T-helper 1 cell treated with Interleukin-12 subunit alpha and Interleukin-12 subunit beta and Interleukin-4 antibody, amounts not matched to agents 30 ng/mL and 1 ng/mL, for 36 hours (primary cell): ENCODE data around the gene DTNB. TPM values are rescaled to one million over a fixed set of nuclear protein-coding genes. Genes with fewer than 3 reads are reported as not detected.
"Not testable (repeated sequence)": the region's sequence is repeated elsewhere in the genome, so short reads cannot be mapped to it uniquely, and the experiment has no call there.

Experiments used
- intact Hi-C: fragments of 100-400 bp; cut with micrococcal nuclease; formaldehyde crosslinking; loops from one replicate; pipeline ENCODE4 v1.15.1; 2024
- total RNA-seq: library from RNA; stranded (reverse); gene quantifications from 2 replicates; pipeline ENCODE4 v1.2.3, GENCODE V29; 2022

The DTNB gene
- total RNA-seq, 1 donor from 2014 or later: 28.9 TPM

DNA sequence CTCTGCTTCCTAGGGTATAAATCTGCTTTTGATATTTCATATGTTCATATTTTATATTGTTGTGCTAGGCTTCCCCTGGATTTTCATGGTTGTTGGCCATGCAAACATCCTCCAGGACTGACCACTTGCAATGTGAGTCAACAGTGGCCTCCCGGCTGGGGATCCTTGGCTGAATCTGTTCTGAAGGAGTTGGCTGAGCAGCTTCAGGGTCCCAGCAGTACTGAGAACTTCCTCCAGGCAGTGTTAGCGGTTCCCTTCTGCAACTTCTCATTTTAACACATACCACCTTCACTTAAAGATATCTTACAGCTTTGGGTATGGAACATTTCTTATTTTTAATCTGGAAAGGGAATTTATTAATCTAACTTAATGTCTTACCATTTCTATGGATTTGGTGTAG, 122.1 kb downstream of the DTNB start:
- intact Hi-C loops: no loop called here

DNA sequence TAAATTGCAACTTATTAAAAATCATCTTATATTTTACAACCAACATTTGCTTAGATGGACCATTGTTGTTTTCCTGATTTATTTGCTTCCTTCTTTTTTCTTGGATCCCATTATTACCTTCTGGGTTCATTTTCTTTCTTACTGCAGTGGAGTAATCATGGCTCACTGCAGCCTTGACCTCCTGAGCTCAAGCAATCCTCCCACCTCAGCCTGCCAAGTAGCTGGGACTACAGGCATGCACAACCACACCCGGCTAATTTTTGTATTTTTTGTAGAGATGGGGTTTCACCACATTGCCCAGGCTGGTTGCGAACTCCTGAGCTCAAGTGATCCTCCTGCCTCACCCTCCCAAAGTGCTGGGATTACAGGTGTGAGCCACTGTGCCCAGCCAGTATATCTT, 123.8 kb downstream of the DTNB start:
- intact Hi-C loops: not testable (repeated sequence)

DNA sequence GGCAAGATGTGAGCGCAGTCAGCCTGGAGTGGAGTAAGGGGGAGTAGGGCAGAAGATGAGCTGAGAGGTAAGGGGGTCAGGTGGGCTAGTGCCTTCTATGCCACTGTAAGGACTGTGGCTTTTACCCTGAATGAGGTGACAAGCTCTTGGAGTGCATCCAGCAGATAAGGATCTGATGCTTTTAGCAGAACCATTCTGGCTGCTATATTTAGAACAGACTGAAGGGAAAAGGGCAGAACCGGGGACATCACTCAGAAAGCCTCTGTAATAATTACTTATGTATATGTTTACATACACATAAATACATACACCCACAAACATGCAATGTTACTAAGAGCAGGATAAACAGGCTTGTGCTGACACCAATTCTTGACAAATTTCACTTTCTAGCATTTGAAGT, 124.8 kb downstream of the DTNB start:
- intact Hi-C loops: no loop called here

DNA sequence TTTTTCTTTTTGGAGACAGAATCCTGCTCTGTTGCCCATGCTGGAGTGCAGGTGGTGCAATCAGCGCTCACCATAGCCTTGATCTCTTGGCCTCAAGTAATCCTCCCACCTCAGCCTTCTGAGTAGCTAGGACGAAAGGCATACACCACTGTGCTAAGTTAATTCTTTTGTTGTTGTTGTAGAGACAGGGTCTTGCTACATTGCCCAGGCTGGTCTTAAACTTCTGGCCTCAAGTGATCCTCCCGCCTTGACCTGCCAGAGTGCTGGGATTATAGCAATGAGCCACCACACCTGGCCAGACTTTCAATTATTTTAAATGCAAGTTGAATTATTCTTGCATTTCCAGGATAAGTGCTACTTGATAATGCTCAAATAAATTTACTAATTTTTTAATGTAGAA, 126.5 kb downstream of the DTNB start:
- intact Hi-C loops: no loop called here

DNA sequence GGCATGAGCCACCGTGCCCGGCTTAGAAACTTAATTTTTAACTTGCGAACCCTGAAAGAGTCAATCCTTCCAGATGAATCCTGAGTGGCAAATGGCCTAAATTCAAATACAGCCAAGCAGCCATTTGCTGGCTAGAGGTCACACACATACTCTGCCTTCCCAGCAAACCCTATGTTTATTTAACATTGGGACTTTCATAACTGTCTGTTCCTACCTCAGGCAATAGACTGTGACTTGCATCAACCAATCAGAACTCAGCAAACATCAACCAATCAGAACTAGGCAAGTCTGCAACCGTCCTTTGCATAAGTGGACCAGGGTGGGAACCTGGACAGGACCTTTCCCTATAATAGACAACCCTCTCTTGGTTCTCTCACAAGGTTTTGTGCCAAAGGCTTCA, 127.5 kb downstream of the DTNB start:
- intact Hi-C loops: no loop called here

DNA sequence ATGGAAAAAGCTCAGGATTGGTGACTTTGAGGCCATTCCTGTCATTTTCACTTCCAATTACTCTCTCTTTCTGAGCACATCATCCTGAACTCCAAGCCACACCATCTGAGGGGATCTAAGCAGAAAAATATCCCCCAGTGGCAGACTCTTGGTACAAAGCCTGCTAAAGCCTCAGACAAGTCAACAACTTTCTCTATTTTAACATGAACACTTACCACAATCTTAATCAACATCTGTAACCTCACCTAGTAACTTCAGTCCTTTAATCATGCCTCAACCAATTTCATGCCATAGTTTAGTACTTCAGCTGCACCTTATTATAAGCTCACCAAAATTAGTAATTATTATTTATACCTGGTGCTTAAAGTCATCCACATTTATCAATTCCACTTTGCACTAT, 128.9 kb downstream of the DTNB start:
- intact Hi-C loops: no loop called here

DNA sequence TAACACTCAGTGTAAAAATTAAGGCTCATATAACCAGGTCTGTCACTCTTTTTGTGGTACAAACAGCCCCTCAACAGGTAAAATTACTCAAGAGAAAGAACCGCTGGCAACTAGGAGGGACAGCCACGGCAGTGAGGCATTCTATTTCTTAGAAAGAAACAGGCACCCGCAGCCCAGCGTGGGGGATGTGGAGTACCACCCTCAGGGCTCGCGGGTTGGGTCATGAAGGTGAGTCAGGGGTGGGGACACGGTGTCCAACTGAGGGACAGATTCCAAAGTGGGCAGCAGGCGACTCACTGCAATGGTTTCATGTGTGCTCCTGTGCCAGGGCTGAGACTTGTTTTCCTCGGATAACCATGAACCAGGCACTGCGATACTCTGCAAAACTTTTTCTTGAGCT, 129.4 kb downstream of the DTNB start:
- intact Hi-C loops: no loop called here

DNA sequence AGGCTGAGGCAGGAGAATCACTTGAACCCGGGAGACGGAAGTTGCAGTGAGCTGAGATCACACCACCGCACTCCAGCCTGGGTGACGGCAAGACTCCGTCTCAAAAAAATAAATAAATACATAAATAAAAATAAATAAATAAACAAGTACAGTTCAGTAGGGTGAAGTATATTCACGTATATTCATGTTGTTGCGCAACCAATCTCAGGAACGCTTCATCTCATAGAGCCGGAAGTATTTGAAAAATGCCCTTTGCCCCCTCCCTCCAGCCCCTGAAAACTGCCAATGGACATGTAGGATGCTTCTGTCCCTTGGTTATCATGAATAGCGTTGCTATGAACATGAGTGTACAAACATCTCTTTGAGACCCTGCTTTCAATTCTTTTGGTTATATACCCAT, 132.0 kb downstream of the DTNB start:
- intact Hi-C loops: no loop called here

DNA sequence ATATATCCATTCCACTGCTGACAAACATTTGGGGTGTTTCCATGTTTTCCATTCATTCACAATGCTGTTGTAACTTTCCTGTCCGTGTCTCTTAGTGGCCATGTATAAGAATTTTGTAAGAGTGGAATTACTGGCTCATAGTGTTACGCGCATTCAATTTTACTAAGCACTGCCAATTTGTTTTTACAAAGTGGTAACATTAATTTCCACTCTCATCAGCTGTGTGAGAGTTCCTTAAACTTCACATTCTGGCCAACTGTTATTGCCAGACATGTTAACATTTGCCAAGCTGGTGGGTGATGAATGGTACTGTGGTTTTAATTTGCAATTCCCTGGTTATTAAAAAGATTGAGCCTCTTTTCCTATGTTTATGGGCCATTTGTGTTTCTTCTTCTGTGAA, 134.2 kb downstream of the DTNB start:
- intact Hi-C loops: no loop called here

DNA sequence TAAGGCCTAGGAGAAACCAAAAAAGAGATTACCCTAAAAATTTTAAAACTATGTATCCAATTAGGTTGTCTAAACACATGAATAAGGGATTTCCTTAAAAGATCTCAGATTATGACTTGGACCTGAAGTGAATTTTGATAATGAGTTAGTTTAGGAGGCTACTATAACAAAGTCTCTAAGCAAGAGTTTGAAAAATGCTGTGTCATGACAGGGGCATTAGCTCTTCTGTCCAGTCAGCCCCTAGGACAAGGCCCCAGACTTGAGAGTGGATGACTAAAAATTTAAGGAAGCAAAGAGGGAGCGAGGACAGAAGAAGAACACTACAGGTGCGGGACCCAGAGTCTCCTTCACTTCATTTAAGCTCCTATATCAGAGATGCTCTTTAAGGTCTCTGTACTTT, 135.9 kb downstream of the DTNB start:
- intact Hi-C loops: no loop called here

DNA sequence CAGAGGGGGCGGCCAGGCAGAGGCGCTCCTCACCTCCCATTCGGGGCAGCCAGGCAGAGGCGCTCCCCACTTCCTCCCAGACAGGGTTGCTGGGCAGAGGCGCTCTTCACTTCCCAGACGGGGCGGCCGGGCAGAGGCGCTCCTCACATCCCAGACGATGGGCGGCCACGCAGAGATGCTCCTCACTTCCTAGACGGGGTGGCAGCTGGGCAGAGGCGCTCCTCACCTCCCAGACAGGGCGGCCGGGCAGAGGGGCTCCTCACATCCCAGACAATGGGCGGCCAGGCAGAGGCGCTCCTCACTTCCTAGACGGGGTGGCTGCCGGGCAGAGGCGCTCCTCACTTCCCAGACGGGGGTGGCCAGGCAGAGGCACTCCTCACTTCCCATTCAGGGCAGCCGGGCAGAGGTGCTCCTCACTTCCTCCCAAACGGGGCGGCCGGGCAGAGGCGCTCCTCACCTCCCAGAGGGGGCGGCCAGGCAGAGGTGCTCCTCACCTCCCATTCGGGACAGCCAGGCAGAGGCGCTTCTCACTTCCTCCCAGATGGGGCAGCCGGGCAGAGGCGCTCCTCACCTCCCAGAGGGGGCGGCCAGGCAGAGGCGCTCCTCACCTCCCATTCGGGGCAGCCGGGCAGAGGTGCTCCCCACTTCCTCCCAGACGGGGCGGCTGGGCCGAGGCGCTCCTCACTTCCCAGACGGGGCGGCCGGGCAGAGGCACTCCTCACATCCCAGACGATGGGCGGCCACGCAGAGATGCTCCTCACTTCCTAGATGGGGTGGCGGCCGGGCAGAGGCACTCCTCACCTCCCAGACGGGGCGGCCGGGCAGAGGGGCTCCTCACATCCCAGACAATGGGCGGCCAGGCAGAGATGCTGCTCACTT, 137.7 kb downstream of the DTNB start:
- intact Hi-C loops: not testable (repeated sequence)

DNA sequence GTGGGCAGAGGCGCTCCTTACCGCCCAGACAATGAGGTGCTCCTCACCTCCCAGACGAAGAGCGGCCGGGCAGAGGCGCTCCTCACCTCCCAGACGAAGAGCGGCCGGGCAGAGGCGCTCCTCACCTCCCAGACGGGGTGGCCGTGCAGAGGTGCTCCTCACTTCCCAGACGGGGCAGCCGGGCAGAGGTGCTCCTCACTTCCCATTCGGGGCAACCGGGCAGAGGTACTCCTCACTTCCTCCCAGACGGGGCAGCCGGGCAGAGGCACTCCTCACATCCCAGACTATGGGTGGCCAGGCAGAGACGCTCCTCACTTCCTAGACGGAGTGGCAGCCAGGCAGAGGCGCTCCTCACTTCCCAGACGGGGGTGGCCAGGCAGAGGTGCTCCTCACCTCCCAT, 138.4 kb downstream of the DTNB start:
- intact Hi-C loops: not testable (repeated sequence)

DNA sequence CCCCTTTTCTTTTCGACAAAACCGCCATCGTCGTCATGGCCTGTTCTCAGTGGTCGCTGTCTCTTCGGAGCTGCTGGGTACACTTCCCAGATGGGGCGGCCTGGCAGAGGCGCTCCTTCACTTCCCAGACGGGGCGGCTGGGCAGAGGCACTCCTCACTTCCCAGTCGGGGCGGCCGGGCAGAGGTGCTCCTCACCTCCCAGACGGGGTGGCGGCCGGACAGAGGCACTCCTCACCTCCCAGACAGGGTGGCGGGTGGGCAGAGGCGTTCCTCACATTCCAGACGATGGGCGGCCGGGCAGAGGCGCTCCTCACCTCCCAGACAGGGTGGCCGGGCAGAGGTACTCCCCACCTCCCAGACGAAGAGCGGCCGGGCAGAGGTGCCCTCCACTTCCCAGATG, 138.9 kb downstream of the DTNB start:
- intact Hi-C loops: no loop called here

DNA sequence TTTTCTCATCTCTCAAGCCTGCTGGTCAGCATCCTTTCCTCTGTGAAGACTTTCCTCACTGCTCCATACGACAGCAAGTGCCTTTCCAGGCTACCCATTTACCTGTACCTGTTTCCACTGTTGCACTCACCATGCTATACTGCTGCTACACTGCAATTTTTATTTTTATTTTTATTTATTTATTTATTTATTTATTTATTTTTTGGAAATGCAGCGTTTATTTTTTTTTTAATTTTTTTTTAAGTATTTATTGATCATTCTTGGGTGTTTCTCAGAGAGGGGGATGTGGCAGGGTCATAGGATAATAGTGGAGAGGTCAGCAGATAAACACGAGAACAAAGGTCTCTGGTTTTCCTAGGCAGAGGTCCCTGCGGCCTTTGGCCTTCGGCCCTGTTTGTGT, 139.6 kb downstream of the DTNB start:
- intact Hi-C loops: not testable (repeated sequence)

DNA sequence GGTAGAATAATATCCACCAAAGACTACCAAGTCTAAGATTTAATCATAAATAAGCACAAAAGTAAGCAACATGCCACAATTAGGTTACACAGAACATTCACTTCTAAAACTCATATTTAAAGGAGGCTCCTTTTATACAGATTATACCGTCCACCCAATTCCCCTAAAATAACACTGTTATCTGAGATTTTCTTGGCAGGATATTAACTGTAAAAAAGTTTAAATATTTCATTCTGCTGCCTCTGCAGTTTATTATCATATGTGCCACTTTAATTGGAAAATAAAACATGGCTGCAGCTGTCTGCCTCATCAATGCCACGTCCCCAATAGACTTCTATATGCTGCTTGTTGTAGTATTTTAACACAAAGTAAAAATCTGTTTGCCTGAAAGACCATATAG, 140.9 kb downstream of the DTNB start:
- intact Hi-C loops: no loop called here

DNA sequence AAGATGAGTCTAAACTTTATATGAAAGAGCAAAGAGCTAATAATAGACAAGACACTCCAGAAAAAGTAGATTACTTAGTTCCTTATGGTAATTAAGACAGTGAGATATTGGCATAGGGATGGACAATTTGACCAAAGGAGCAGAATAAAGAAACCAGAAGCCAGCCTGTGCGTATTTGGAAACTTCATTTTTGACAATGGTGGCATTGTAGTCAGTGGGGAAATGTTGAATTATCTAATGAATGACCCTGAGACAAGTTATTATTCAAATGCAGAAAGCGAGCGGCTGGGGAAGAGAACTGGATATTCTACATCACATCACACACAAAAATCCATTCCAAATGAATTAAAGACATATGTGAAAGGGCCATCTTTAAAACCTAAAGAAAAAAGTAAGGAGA, 144.3 kb downstream of the DTNB start:
- intact Hi-C loops: loop anchor here (10.0 kb wide), 1 partner anchor 364 kb away; the partner anchor contains the start of gene POMC

DNA sequence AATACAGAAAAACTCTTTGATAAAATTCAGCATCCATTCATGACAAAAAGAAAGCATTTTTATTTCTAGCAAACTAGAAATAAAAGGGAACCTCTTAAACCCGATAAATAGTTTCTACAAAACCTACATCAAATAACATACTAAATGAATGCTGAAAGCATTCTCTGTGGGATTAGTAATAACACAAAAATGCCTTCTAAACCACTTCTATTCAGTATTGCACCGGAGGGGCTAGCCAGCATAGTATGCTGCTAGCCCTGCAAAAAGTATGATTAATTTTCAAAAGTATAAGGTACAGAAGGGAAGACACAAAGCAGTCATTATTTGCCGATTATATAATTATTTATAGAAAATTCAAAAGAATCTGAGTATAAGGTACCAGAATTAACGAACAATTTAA, 145.2 kb downstream of the DTNB start:
- intact Hi-C loops: loop anchor here (10.0 kb wide), 1 partner anchor 363 kb away; the partner anchor contains the start of gene POMC

DNA sequence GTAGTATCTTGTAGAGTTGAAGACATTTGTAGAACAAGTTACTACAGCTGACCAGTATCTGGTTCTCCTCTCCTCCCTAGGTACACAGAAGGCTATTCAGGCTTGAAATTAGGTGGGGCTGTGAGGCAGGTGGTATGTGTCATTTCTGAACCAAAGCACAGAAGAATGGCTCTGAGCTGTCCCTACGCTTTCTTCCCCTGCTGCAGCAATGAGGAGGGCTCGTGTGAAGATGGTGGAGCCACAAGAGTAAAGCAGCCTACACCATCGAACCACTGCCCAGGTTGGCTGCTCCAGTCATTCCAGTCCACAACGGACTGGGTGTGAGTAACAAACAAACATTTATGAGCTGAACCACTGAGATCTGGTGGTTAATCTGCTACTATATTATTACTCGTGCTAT, 148.9 kb downstream of the DTNB start:
- intact Hi-C loops: loop anchor here (5.0 to 10.0 kb wide), 2 partner anchors 138 to 360 kb away; partner anchors contain the start of gene POMC

DNA sequence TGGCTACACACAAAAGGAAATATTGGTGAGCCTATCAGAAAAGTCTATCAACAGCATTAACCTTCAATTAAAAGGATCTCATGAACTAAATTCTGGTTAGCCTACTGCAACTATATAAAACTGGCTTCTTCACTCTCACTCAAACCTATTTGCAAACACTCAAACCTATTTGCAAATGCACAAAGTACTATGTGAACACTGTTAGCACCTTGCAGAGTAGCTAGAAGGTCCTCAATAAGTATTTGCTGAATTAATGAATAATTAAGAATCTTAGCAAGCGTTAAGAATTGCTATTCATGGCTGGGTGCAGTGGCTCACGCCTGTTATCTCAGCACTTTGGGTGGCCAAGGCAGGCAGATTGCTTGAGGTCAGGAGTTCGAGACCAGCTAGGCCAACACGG, 150.3 kb downstream of the DTNB start:
- intact Hi-C loops: loop anchor here (2.0 to 10.0 kb wide), 4 partner anchors 139 to 358 kb away; partner anchors contain the start of gene POMC

DNA sequence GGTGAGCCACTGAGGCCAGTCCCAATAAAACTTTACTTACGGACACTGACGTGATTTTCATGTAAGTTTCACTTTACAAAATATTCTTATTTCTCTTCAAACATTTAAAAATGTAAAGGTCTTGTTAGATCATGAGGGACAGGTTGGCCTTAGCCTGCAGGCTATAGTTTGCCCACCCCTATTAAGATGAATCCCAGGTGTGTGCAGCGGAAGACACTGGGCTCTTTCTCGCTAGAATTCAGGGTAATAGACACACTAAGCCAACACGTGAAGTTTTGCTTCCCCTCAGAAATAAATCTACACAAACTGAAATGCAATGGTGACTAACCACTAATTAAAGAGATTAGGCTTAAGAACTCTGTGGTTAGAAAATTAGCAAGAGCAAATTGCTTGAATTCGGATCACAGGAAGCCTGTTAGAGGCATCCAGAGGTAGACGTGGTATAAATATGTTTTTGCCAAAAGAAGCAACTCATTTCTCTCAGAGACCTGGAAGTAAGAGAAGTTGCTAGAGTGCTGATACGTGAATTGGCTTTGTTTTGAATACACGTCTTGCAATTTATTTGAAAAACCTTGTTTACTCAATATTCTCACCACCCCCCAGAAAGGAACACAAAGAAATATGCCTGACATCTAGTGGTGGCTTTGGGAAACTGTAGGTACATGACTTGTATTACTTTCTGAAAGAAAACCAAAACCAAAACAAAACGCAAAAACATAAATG, 151.6 kb downstream of the DTNB start:
- intact Hi-C loops: loop anchor here (1.0 to 10.0 kb wide), 13 partner anchors 36 to 357 kb away; partner anchors contain the start of gene POMC

DNA sequence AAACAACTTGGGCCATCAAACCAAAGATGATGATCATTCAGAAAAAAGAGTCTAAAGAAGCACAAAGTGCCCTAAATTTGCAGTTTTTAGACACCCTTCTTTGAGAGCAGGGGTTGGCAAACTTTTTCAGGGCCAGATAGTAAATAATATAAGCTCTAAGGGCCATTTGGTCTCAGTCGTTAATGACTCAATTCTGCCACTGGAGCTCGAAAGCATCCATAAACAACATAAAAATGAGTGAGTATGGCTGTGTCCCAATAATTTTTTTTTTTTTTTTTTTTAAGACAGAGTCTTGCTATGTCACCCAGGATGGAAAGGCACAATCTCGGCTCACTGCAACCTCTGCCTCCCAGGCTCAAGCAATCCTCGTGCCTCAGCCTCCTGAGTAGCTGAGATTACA, 152.3 kb downstream of the DTNB start:
- intact Hi-C loops: loop anchor here (5.0 to 10.0 kb wide), 2 partner anchors 141 to 356 kb away; partner anchors contain the start of gene POMC

DNA sequence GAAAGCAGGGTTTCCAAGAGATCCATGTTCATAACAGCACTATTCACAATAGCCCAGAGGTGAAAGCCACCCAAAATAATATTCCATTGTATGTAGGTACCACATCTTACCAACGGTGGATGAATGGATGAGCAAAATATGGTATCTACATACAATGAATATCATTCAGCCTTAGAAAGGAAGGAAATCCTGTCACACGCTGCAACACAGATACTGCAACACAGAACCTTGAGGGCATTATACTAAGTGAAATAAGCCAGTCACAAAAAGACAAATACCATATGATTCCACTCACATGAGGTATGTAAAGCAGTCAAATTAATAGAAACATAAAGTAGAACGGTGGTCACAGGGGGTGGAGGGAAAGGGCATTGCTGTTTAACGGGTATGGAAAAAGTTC, 155.7 kb downstream of the DTNB start:
- intact Hi-C loops: no loop called here
